ENCODE results near the gene ARID3A.

Gene ARID3A

DNA sequence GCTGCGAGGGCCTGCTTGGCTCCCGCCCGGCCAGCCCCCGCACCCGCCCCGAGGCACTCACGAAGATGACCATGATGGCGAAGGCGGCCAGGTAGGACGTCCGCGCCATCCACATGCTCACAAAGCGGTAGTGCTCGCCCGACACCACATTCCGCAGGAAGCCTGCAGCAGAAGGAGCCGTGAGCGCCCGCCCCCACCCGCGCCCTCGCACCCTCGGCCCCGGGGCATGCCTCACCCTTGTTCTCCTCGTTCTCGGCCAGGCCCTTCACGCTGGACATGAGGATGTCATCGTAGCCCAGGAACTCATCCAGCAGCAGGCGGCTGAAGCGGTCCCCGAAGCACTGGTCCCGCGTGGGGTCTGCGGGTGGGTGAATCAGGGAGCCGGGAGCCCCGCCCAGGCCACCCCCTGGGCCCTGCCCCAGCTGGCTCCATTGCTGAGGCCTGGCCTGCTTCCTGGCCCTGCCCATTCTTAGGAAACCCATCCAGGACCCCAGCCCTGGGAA, 86.0 kb downstream of the ARID3A start:
- Histone ChIP-seq H3K27ac (no peak overlapping the region), H3K4me1 (ENCODE audit: control insufficient read depth in 1 of 2, insufficient read depth in 1 of 2, low read depth in 1 of 2, low read length in 1 of 2) (peaks cover 0 to 4% of the 10 kb centered on the region in 2 experiments), H3K9me3 (no peaks in the 10 kb centered on the region), H3K27me3 (no peaks in the 10 kb centered on the region), H3K4me3 (ENCODE audit: low read depth in 1 of 2, low read length in 1 of 2) (no peak overlapping the region), H3K36me3 (peaks cover 67% of the 10 kb centered on the region)
- no peak for TF ChIP-seq CTCF (IDR thresholded peaks at IDR 0.05)

GRCh38 chr19:1012334-1012733, 86.5 kb downstream of the ARID3A start:
- Histone ChIP-seq H3K4me1 (ENCODE audit: control insufficient read depth in 1 of 2, insufficient read depth in 1 of 2, low read depth in 1 of 2, low read length in 1 of 2) (peaks cover 2 to 4% of the 10 kb centered on the region in 2 experiments), H3K27ac (no peak overlapping the region), H3K27me3 (no peaks in the 10 kb centered on the region), H3K36me3 (peaks cover 67% of the 10 kb centered on the region), H3K9me3 (no peaks in the 10 kb centered on the region), H3K4me3 (ENCODE audit: low read depth in 1 of 2, low read length in 1 of 2) (no peak overlapping the region)
- TF ChIP-seq CTCF (IDR thresholded peaks at IDR 0.05), result no peak

GRCh38 chr19:1013218-1013617, 87.4 kb downstream of the ARID3A start:
- peaks cover 67% of the 10 kb centered on the region for H3K36me3 ChIP-seq
- H3K4me3 ChIP-seq (ENCODE audit: low read depth in 1 of 2, low read length in 1 of 2), result no peak overlapping the region
- H3K4me1 ChIP-seq (ENCODE audit: control insufficient read depth in 1 of 2, insufficient read depth in 1 of 2, low read depth in 1 of 2, low read length in 1 of 2), result peaks cover 4 to 8% of the 10 kb centered on the region in 2 experiments
- H3K27ac ChIP-seq, result no peak overlapping the region
- no peak for TF ChIP-seq CTCF (IDR thresholded peaks at IDR 0.05)
- no peaks in the 10 kb centered on the region for H3K9me3 ChIP-seq
- no peaks in the 10 kb centered on the region for H3K27me3 ChIP-seq

DNA sequence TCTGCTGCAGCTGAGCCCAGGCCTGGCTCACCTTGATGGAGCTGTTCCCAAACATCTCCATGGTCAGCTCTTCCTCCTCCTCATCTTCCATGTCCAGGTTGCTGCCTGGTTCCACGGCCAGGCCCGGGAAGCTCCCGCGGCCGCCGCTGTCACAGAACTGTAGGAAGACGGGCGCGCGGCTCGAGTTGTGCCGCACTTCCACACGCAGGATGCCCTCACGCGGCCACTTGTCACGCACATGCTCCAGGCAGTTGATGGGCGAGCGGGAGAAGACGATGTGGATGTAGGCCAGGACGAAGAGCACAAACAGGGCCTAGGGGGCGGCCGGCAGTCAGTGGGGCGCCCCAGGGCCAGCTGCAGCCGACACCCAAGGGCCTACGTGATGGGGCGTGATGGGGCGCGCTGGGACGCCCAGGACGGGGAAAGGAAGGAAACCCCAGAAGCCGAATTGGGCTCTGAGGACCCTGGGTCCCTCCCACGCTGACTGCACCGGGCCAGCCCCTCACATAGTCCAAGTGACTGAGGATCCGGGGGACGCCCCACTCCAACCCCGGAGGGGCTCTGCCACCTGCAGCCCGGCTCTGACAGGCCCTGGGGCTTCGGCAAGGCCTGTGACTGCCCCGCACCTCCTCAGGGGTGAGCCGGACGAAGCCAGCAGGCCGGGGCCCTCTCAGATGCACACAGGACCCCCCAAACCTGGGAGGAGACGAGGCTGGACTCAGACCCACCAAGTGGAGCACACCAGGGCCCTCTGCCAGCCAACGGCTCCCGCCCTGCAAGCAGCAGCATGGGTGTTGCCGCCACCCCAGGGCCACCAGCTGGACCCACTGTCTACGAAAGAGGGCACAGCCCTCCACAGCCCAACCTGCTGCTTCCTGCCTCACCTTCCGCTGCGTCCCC, 88.6 kb downstream of the ARID3A start:
- Histone ChIP-seq H3K9me3 (no peaks in the 10 kb centered on the region), H3K36me3 (peaks cover 57% of the 10 kb centered on the region), H3K4me1 (ENCODE audit: control insufficient read depth in 1 of 2, insufficient read depth in 1 of 2, low read depth in 1 of 2, low read length in 1 of 2) (peaks cover 9 to 15% of the 10 kb centered on the region in 2 experiments), H3K4me3 (ENCODE audit: low read depth in 1 of 2, low read length in 1 of 2) (no peak overlapping the region), H3K27me3 (no peaks in the 10 kb centered on the region), H3K27ac (no peak overlapping the region)
- TF ChIP-seq CTCF (IDR thresholded peaks at IDR 0.05), result no peak

DNA sequence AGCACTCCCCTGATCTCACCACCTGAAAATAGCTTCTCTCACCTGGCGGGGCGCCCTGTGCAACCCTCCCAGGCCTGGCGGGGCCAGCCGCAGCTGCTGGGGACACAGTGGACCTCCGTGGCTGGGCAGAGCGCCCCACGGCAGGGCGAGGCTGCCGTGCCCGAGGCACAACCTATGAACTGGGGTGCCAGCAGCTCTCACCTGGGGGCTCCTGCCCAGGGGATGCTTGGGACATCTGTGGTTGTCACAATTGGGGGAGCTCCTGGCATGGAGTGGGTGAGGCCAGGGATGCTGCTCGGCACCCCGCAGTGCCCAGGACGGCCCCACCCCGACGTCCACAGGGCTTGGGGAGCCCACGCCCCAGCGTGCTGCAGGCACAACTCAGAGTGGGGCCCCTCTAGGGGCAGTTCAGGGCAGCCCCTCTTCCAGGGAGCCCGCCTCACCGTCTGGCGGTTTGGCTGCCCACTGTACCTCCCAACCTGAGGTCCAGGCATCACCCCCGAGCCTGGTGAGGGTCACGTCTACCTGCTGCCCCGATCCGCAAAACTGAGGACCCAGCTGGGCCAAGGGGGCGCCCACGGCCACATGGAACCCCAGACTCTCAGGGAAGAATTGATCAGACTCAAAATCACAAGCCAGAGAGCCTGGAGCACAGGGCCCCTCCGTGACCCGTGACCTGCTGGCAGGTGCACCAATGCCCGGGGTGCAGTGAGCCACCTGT, 89.4 kb downstream of the ARID3A start:
- no peaks in the 10 kb centered on the region for H3K27me3 ChIP-seq
- no peak for TF ChIP-seq CTCF (IDR thresholded peaks at IDR 0.05)
- no peak overlapping the region for H3K27ac ChIP-seq
- no peak overlapping the region for H3K4me3 ChIP-seq (ENCODE audit: low read depth in 1 of 2, low read length in 1 of 2)
- no peaks in the 10 kb centered on the region for H3K9me3 ChIP-seq
- peaks cover 17 to 24% of the 10 kb centered on the region in 2 experiments for H3K4me1 ChIP-seq (ENCODE audit: control insufficient read depth in 1 of 2, insufficient read depth in 1 of 2, low read depth in 1 of 2, low read length in 1 of 2)
- H3K36me3 ChIP-seq, result peaks cover 49% of the 10 kb centered on the region
